GM12878 (cell line): ENCODE measurements around the gene ADGRL2. TPM values are rescaled to one million over a fixed set of nuclear protein-coding genes. Genes with fewer than 3 reads are reported as not detected.

Source experiments
- ATAC-seq: fragments of 200-7000 bp; cut with Tn5 transposase; 3 replicates; pipeline ENCODE4 v1.9.1; 2020; ENCODE audit warnings: mild to moderate bottlenecking, moderate library complexity
- BruUV-seq: library from RNA; stranded (reverse); fragments of 400-500 nt; replicated peaks from 2 replicates; lab custom pipeline; 2021; lab: Mats Ljungman, UMichigan
- CTCF ChIA-PET: fragments of 300-600 bp; sonication (Branson Sonifier 250); formaldehyde crosslinking; extraction: SDS; loops from one replicate; lab custom pipeline; 2021; ENCODE audit warnings: inconsistent platforms; lab: Yijun Ruan, JAX
- POLR2A ChIA-PET: fragments of 350-600 bp; formaldehyde crosslinking; extraction: SDS; loops from one replicate; lab custom pipeline; 2021; ENCODE audit warnings: inconsistent platforms; lab: Charles Lee
- RAD21 ChIA-PET: fragments of 300-600 bp; sonication (Branson Sonifier 250); formaldehyde crosslinking; loops from one replicate; lab custom pipeline; 2023; ENCODE audit warnings: antibody characterized with exemption; ENCODE audit not compliant: unreplicated experiment; lab: Charles Lee
- SMC1A ChIA-PET: fragments of 300-600 bp; sonication (Branson Sonifier 250); formaldehyde crosslinking; loops from one replicate; lab custom pipeline; 2023; ENCODE audit not compliant: unreplicated experiment, uncharacterized antibody; lab: Charles Lee
- DNase-seq: peaks from one replicate; pipeline ENCODE4 v3.0.0-alpha.2; 2011; ENCODE audit warnings: low read depth, low spot score
- FAIRE-seq: peaks from 3 replicates; lab custom pipeline; 2011; peaks lifted over from hg19 to GRCh38; lab: Jason Lieb, UNC
- H2AFZ ChIP-seq: 2 replicates; pipeline ENCODE4 v1.6.0; 2011; ENCODE audit warnings: low read depth, low read length, control low read depth; ENCODE audit not compliant: control insufficient read depth
- H3K27ac ChIP-seq: 2 replicates; pipeline ENCODE4 v1.5.1; 2011; ENCODE audit warnings: control low read depth; ENCODE audit not compliant: control insufficient read depth, insufficient read depth
- H3K27me3 ChIP-seq, 2 experiments: replicated peaks in 1 of 2; 2 replicates each; pipeline versions ENCODE4 v1.6.0 to v1.6.1; 2011; ENCODE audit warnings: low read length in 1 of 2; ENCODE audit not compliant: control insufficient read depth in 2 of 2, insufficient read depth in 2 of 2
- H3K36me3 ChIP-seq, 2 experiments: 2 replicates each; pipeline ENCODE4 v1.5.1; 2011; ENCODE audit warnings: low read length in 1 of 2; ENCODE audit not compliant: control insufficient read depth in 2 of 2, insufficient read depth in 2 of 2
- H3K4me1 ChIP-seq: 2 replicates; pipeline ENCODE4 v1.6.1; 2011; ENCODE audit warnings: mild to moderate bottlenecking, low read length, moderate library complexity, mixed read lengths; ENCODE audit not compliant: control insufficient read depth, insufficient read depth
- H3K4me2 ChIP-seq: 2 replicates; pipeline ENCODE4 v1.6.0; 2011; ENCODE audit warnings: control low read depth; ENCODE audit not compliant: control insufficient read depth, insufficient read depth
- H3K4me3 ChIP-seq: fragments of 200-600 bp; sonication (generic); 2 replicates; pipeline ENCODE4 v1.5.1; 2016
- H3K79me2 ChIP-seq: 2 replicates; pipeline ENCODE4 v1.6.0; 2011; ENCODE audit warnings: low read length; ENCODE audit not compliant: control insufficient read depth, insufficient read depth
- H3K9ac ChIP-seq: 2 replicates; pipeline ENCODE4 v1.8.0; 2011; ENCODE audit warnings: low read length, control low read depth, mixed read lengths; ENCODE audit not compliant: control insufficient read depth, insufficient read depth
- H3K9me3 ChIP-seq: replicated peaks from 3 replicates; pipeline ENCODE4 v1.5.1; 2011; ENCODE audit warnings: mild to moderate bottlenecking, low read length; ENCODE audit not compliant: control insufficient read depth, insufficient read depth
- H4K20me1 ChIP-seq: 2 replicates; pipeline ENCODE4 v1.6.0; 2011; ENCODE audit not compliant: control insufficient read depth, insufficient read depth
- ASH2L ChIP-seq: fragments of 300-600, 200-600 bp; sonication (generic); IDR thresholded peaks from 2 replicates; pipeline ENCODE4 v1.6.1; 2017; ENCODE audit warnings: low read depth, mild to moderate bottlenecking, borderline replicate concordance
- BHLHE40 ChIP-seq, 2 experiments: fragments of 450-650 bp in 1 of 2; IDR thresholded peaks; 2 replicates each; pipeline ENCODE4 v1.6.1; 2011 to 2017; ENCODE audit warnings: low read depth in 2 of 2, borderline replicate concordance in 1 of 2, improper control_type of control experiment in 1 of 2, low read length in 1 of 2, mild to moderate bottlenecking in 1 of 2
- CBX5 ChIP-seq: sonication (generic); IDR thresholded peaks from 2 replicates; pipeline ENCODE4 v1.6.1; 2016; ENCODE audit warnings: low read depth, moderate library complexity, mild to moderate bottlenecking, inconsistent platforms
- CREM ChIP-seq: IDR thresholded peaks from 2 replicates; pipeline ENCODE4 v1.6.1; 2014; ENCODE audit warnings: antibody characterized with exemption, low read depth
- ESRRA ChIP-seq: IDR thresholded peaks from 2 replicates; pipeline ENCODE4 v1.6.1; 2012; ENCODE audit warnings: mild to moderate bottlenecking, low read length, improper control_type of control experiment
- GATAD2B ChIP-seq: fragments of 450-650 bp; conservative IDR thresholded peaks from 2 replicates; pipeline ENCODE4 v1.6.1; 2017; ENCODE audit warnings: low read depth, mild to moderate bottlenecking, moderate library complexity
- IKZF1 ChIP-seq: fragments of 450-650 bp; conservative IDR thresholded peaks from 2 replicates; pipeline ENCODE4 v1.6.1; 2017; ENCODE audit warnings: antibody characterized with exemption, mild to moderate bottlenecking
- MTA3 ChIP-seq: IDR thresholded peaks from 2 replicates; pipeline ENCODE4 v1.6.1; 2012; ENCODE audit warnings: low read length, inconsistent platforms, borderline replicate concordance
- POLR2A ChIP-seq: IDR thresholded peaks from 2 replicates; pipeline ENCODE4 v1.6.1; 2011; ENCODE audit warnings: low read depth, mild to moderate bottlenecking, low read length
- RAD21 ChIP-seq: IDR thresholded peaks from 2 replicates; pipeline ENCODE4 v1.6.1; 2011; ENCODE audit warnings: mild to moderate bottlenecking, low read depth, low read length, moderate library complexity; ENCODE audit not compliant: insufficient read depth
- STAT3 ChIP-seq: IDR thresholded peaks from 2 replicates; pipeline ENCODE4 v1.6.1; 2011; ENCODE audit warnings: low read depth, low read length, improper control_type of control experiment
- ZNF217 ChIP-seq: fragments of 450-650 bp; IDR thresholded peaks from 2 replicates; pipeline ENCODE4 v1.6.1; 2017; ENCODE audit warnings: antibody characterized with exemption, mild to moderate bottlenecking
- ZNF274 ChIP-seq: IDR thresholded peaks from one replicate; pipeline ENCODE4 v1.8.0; 2011; ENCODE audit not compliant: insufficient read length, insufficient read depth
- WGBS: methylation state at CpG from one replicate; pipeline ENCODE4 v1.1.6; 2016; ENCODE audit warnings: low lambda C conversion rate; ENCODE audit not compliant: insufficient replicate concordance, insufficient coverage; ENCODE audit errors: missing lambda C conversion rate; 5-methylcytosine and 5-hydroxymethylcytosine counted together
- in situ Hi-C: fragments of 300-500 bp; cut with MboI; formaldehyde crosslinking; loops from 9 replicates; pipeline ENCODE4 v1.14.3; 2018; ENCODE audit warnings: mixed read lengths
- intact Hi-C: fragments of 100-400 bp; cut with micrococcal nuclease; formaldehyde crosslinking; loops from one replicate; pipeline ENCODE4 v1.14.2; 2022; ENCODE audit not compliant: unreplicated experiment
- polyA plus RNA-seq, 11 experiments: library from polyadenylated mRNA; depleted of rRNA in 4 of 11; unstranded in 6 of 11; stranded (reverse) in 5 of 11; fragments of >200 nt; fragmentation: Nextera tagmentation in 4 of 11; fragmentation: Illumina TruSeq in 1 of 11; extraction: Ambion mirVana in 4 of 11; extraction: Trizol in 1 of 11; gene quantifications; 1 replicate in 1 of 11; 2 replicates in 10 of 11; pipeline versions ENCODE4 v1.2.1 to v1.2.3, GENCODE V29; 2011 to 2016; ENCODE audit warnings: inconsistent platforms in 2 of 11, missing spikeins in 2 of 11, low read depth in 1 of 11
- total RNA-seq, 4 experiments: library from RNA; depleted of rRNA in 3 of 4; stranded (reverse); fragments of >200 nt in 3 of 4; fragmentation: Illumina TruSeq in 1 of 4; extraction: Trizol in 1 of 4; gene quantifications; 2 replicates each; pipeline versions ENCODE4 v1.2.1 to v1.2.3, GENCODE V29; 2013 to 2021
- TF ChIP-seq, protein P1 (sequence below): fragments of 450-650 bp; IDR thresholded peaks from 2 replicates; pipeline ENCODE4 v1.6.1; 2017; ENCODE audit warnings: antibody characterized with exemption, mild to moderate bottlenecking, moderate library complexity

Gene ADGRL2
- total and polyA plus RNA-seq, 10 of the 15 experiments (the other 5 are each of a cell fraction or from before 2014, with no cell fraction given) = 0.03 to 13.6 (median 0.21) TPM

DNA sequence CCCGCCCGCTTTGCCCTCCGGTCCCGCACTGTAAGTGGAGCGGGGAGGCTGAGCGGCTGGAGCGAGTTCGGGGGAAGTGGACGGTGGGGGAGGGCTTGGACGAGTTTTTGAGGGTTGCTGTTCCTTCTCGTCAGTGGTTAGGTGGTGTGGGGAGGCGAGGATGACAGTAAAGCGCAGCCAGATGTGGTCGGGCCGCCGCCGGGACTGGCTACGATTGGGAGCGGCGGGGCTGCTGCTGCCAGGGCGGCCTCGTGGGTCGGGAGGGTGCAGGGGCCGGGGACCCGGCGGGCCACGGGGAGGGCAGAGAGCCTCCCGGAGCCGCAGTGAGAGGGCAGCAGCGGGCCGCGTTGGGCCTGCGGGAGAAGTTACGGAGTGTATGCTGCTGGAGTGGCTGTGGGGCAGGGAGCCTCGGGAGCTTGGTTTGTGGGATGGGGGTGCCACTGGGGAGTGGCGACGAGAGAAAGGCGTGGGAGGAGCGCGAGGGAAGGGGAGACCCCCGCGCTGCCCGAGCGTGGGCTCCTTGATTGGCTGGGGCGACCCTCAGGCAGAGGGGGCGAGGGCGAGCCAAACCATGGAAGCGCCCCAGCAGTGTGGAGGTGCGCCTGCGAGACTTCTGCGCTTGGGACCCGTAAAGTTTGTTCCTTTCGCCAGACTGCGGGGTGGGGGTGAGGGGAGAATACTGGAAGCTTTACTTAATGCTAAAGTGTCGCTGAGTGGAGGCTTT lies 2.1 kb downstream of the ADGRL2 start:
- intact Hi-C loops (loop anchor here (10.0 kb wide), 1 partner anchor 388 kb away; no protein-coding TSS in a partner anchor), in situ Hi-C loops (no loop called here)
- Histone ChIP-seq H3K9me3 (no peaks in the 10 kb centered on the region), H3K27ac (no peak overlapping the region), H3K36me3 (no peaks in the 10 kb centered on the region), H4K20me1 (no peaks in the 10 kb centered on the region), H3K9ac (no peak overlapping the region), H3K79me2 (no peaks in the 10 kb centered on the region), H3K4me3 (no peak overlapping the region), H3K27me3 (peaks cover 10 to 11% of the 10 kb centered on the region in 2 experiments), H3K4me2 (no peak overlapping the region), H3K4me1 (no peaks in the 10 kb centered on the region), H2AFZ (no peak overlapping the region)
- ChIA-PET POLR2A (no interaction called here), SMC1A (interaction anchor here (0.8 to 1.1 kb wide), 3 partner anchors 33 to 832 kb away, joined by 3 to 4 read pairs (median 3); no protein-coding TSS in a partner anchor), RAD21 (no interaction called here), CTCF (interaction anchor here (0.6 kb wide), 1 partner anchor 167 kb away, joined by 3 read pairs; no protein-coding TSS in a partner anchor)
- DNase-seq (no peak), FAIRE-seq (no peak), ATAC-seq (peak; percentile 62)
- WGBS = 12% methylated on average over 39 of the region's 55 CpGs
- BruUV-seq = no TSS peak
- TF ChIP-seq IKZF1 (peak; percentile 28; the same call in 1 of the 2 replicates), GATAD2B (0 out of 2 replicates have a peak, but pooled peaks have one; percentile 35), CBX5 (no peak)

- Histone ChIP-seq H4K20me1 (no peaks in the 10 kb centered on the region), H2AFZ (no peak overlapping the region), H3K9me3 (no peaks in the 10 kb centered on the region), H3K4me2 (no peak overlapping the region), H3K79me2 (no peaks in the 10 kb centered on the region), H3K27ac (no peak overlapping the region), H3K36me3 (no peaks in the 10 kb centered on the region), H3K9ac (no peak overlapping the region), H3K27me3 (peaks cover 10 to 11% of the 10 kb centered on the region in 2 experiments), H3K4me3 (no peak overlapping the region), H3K4me1 (no peaks in the 10 kb centered on the region)
- intact Hi-C loops = loop anchor here (10.0 kb wide), 1 partner anchor 389 kb away; no protein-coding TSS in a partner anchor
- no TSS peak for BruUV-seq
- ChIA-PET SMC1A (no interaction called here), POLR2A (no interaction called here), CTCF (interaction anchor here (0.6 kb wide), 1 partner anchor 255 kb away, joined by 3 read pairs; no protein-coding TSS in a partner anchor), RAD21 (interaction anchor here (4.5 kb wide), 1 partner anchor 254 kb away, joined by 28 read pairs; no protein-coding TSS in a partner anchor)
- FAIRE-seq = no peak
- no peak for DNase-seq
- in situ Hi-C loops = no loop called here
- peak; percentile 3; the same call in 1 of the 3 replicates for ATAC-seq
- 6% methylated on average over 14 of the region's 15 CpGs for WGBS
- no peak for TF ChIP-seq ZNF274
- TF ChIP-seq ZNF217 = no peak
- TF ChIP-seq, protein P1, sequence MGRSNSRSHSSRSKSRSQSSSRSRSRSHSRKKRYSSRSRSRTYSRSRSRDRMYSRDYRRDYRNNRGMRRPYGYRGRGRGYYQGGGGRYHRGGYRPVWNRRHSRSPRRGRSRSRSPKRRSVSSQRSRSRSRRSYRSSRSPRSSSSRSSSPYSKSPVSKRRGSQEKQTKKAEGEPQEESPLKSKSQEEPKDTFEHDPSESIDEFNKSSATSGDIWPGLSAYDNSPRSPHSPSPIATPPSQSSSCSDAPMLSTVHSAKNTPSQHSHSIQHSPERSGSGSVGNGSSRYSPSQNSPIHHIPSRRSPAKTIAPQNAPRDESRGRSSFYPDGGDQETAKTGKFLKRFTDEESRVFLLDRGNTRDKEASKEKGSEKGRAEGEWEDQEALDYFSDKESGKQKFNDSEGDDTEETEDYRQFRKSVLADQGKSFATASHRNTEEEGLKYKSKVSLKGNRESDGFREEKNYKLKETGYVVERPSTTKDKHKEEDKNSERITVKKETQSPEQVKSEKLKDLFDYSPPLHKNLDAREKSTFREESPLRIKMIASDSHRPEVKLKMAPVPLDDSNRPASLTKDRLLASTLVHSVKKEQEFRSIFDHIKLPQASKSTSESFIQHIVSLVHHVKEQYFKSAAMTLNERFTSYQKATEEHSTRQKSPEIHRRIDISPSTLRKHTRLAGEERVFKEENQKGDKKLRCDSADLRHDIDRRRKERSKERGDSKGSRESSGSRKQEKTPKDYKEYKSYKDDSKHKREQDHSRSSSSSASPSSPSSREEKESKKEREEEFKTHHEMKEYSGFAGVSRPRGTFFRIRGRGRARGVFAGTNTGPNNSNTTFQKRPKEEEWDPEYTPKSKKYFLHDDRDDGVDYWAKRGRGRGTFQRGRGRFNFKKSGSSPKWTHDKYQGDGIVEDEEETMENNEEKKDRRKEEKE = no peak
- no peak for TF ChIP-seq STAT3
- TF ChIP-seq ESRRA = no peak
- TF ChIP-seq RAD21 = no peak
- TF ChIP-seq POLR2A = no peak
- no peak for TF ChIP-seq MTA3
- TF ChIP-seq CREM = no peak
- TF ChIP-seq BHLHE40 (IDR thresholded peaks at IDR 0.05; ENCODE audit: borderline replicate concordance in 1 of 2, low read depth in 2 of 2, low read length in 1 of 2) = no peak
- no peak for TF ChIP-seq ASH2L
Observed at GRCh38 chr1:81803431-81804110, 2.8 kb downstream of the ADGRL2 start.
